NCI-H524 (cell line): ENCODE results near the gene MAP3K14.

ENCODE experiments used
- DNase-seq, 2 experiments: peaks; one replicate each; lab custom pipeline; 2025; lab: John Stamatoyannopoulos, UW

The MAP3K14 gene

GRCh38 chr17:45235416-45236281 is 81.2 kb downstream of the MAP3K14 start:
- peak; percentile 57 to 79 for DNase-seq

- DNase-seq, result peak; percentile 22 to 78
Measured at GRCh38 chr17:45234641-45235415, 82.0 kb downstream of the MAP3K14 start.

- no peak for DNase-seq
Measured at GRCh38 chr17:45233423-45233924, 83.3 kb downstream of the MAP3K14 start.

GRCh38 chr17:45232514-45233422 is 84.1 kb downstream of the MAP3K14 start:
- no peak for DNase-seq

- DNase-seq, result peak; percentile 84 to 90
Measured at GRCh38 chr17:45231481-45232116, 85.2 kb downstream of the MAP3K14 start.

- DNase-seq, result peak; percentile 94 to 97
Measured at GRCh38 chr17:45230787-45231480, 85.9 kb downstream of the MAP3K14 start.

- DNase-seq, result no peak
Measured at GRCh38 chr17:45230410-45230786, 86.4 kb downstream of the MAP3K14 start.

- DNase-seq, result no peak
Measured at GRCh38 chr17:45229681-45230409, 87.0 kb downstream of the MAP3K14 start.

- no peak for DNase-seq
Measured at GRCh38 chr17:45228763-45229539, 87.9 kb downstream of the MAP3K14 start.

- DNase-seq, result peak in 1 of 2 experiments; percentile 36
Measured at GRCh38 chr17:45227926-45228762, 88.7 kb downstream of the MAP3K14 start.

GRCh38 chr17:45227101-45227925 is 89.5 kb downstream of the MAP3K14 start:
- no peak for DNase-seq

- DNase-seq, result no peak
Measured at GRCh38 chr17:45226576-45226975, 90.2 kb downstream of the MAP3K14 start.

- DNase-seq, result no peak
Measured at GRCh38 chr17:45225964-45226530, 90.8 kb downstream of the MAP3K14 start.

GRCh38 chr17:45225051-45225700 is 91.6 kb downstream of the MAP3K14 start:
- DNase-seq, result peak in 1 of 2 experiments; percentile 22

GRCh38 chr17:45224671-45225050 is 92.2 kb downstream of the MAP3K14 start:
- no peak for DNase-seq
